Astrocyte (in vitro differentiated cells and primary cell): Measurements from ENCODE around the gene IL20RA. TPM values are rescaled to one million over a fixed set of nuclear protein-coding genes. Genes with fewer than 3 reads are reported as not detected.

ENCODE experiments used
- DNase-seq: peaks from one replicate; pipeline ENCODE4 v3.0.0-alpha.2; 2010; ENCODE audit warnings: low read depth
- FAIRE-seq: peaks from 2 replicates; lab custom pipeline; 2011; peaks lifted over from hg19 to GRCh38; lab: Jason Lieb, UNC
- H2AFZ ChIP-seq: 2 replicates; pipeline ENCODE4 v1.6.0; 2012; ENCODE audit warnings: low read depth, low read length, inconsistent platforms
- H3K27ac ChIP-seq: 2 replicates; pipeline ENCODE4 v1.5.1; 2011; ENCODE audit warnings: low read depth, low read length, inconsistent platforms
- H3K27me3 ChIP-seq: 2 replicates; pipeline ENCODE4 v1.6.0; 2011; ENCODE audit warnings: low read length, inconsistent platforms; ENCODE audit not compliant: insufficient read depth
- H3K36me3 ChIP-seq: 2 replicates; pipeline ENCODE4 v1.5.1; 2011; ENCODE audit warnings: low read length, inconsistent platforms; ENCODE audit not compliant: insufficient read depth
- H3K4me1 ChIP-seq: 2 replicates; pipeline ENCODE4 v1.5.1; 2011; ENCODE audit warnings: low read length, inconsistent platforms; ENCODE audit not compliant: insufficient read depth
- H3K4me2 ChIP-seq: 2 replicates; pipeline ENCODE4 v1.6.0; 2012; ENCODE audit warnings: low read length, inconsistent platforms
- H3K4me3 ChIP-seq: 2 replicates; pipeline ENCODE4 v1.5.1; 2011; ENCODE audit warnings: low read depth, mild to moderate bottlenecking, low read length, inconsistent platforms; ENCODE audit not compliant: insufficient read depth
- H3K79me2 ChIP-seq: 2 replicates; pipeline ENCODE4 v1.6.0; 2012; ENCODE audit warnings: mild to moderate bottlenecking, low read length, inconsistent platforms; ENCODE audit not compliant: insufficient read depth
- H3K9ac ChIP-seq: 2 replicates; pipeline ENCODE4 v1.6.0; 2012; ENCODE audit warnings: mild to moderate bottlenecking, low read length, inconsistent platforms
- H3K9me3 ChIP-seq: 2 replicates; pipeline ENCODE4 v1.5.1; 2012; ENCODE audit warnings: low read depth, mild to moderate bottlenecking, low read length, inconsistent platforms; ENCODE audit not compliant: insufficient read depth
- H4K20me1 ChIP-seq: 2 replicates; pipeline ENCODE4 v1.6.0; 2012; ENCODE audit warnings: low read length, inconsistent platforms; ENCODE audit not compliant: insufficient read depth
- H3K27ac Mint-ChIP-seq: one replicate; pipeline ENCODE4 v1.8.0; 2021; ENCODE audit warnings: mild to moderate bottlenecking, mixed read lengths; ENCODE audit not compliant: unreplicated experiment
- H3K27me3 Mint-ChIP-seq: one replicate; pipeline ENCODE4 v1.8.0; 2021; ENCODE audit warnings: low read depth, mixed read lengths; ENCODE audit not compliant: unreplicated experiment
- H3K36me3 Mint-ChIP-seq: one replicate; pipeline ENCODE4 v1.8.0; 2021; ENCODE audit warnings: low read depth, mixed read lengths; ENCODE audit not compliant: unreplicated experiment
- H3K4me1 Mint-ChIP-seq: one replicate; pipeline ENCODE4 v1.8.0; 2021; ENCODE audit warnings: low read depth, mixed read lengths; ENCODE audit not compliant: unreplicated experiment
- H3K4me3 Mint-ChIP-seq: one replicate; pipeline ENCODE4 v1.8.0; 2021; ENCODE audit warnings: mild to moderate bottlenecking, moderate library complexity, mixed read lengths; ENCODE audit not compliant: unreplicated experiment
- H3K9me3 Mint-ChIP-seq: one replicate; pipeline ENCODE4 v1.8.0; 2021; ENCODE audit warnings: mild to moderate bottlenecking, mixed read lengths; ENCODE audit not compliant: unreplicated experiment
- CTCF ChIP-seq: IDR thresholded peaks from 2 replicates; pipeline ENCODE4 v1.5.1; 2011; ENCODE audit warnings: low read depth, mild to moderate bottlenecking, inconsistent platforms, low read length, moderate library complexity; ENCODE audit not compliant: insufficient read depth
- EZH2 ChIP-seq: IDR thresholded peaks from 2 replicates; pipeline ENCODE4 v1.6.1; 2012; ENCODE audit warnings: mild to moderate bottlenecking, low read length, inconsistent platforms; ENCODE audit not compliant: insufficient read depth
- total RNA-seq: library from RNA; stranded (reverse); gene quantifications from 2 replicates; pipeline ENCODE4 v1.2.1, GENCODE V29; 2021

The IL20RA gene
- total RNA-seq, 1 donor from 2014 or later = 0.07 TPM

GRCh38 chr6:137028912-137029311 lies 15.9 kb downstream of the IL20RA start:
- Histone ChIP-seq H3K4me1 (no peaks in the 10 kb centered on the region), H3K36me3 (no peaks in the 10 kb centered on the region), H3K9me3 (no peaks in the 10 kb centered on the region), H3K27me3 (peaks cover 13% of the 10 kb centered on the region), H3K4me2 (no peak overlapping the region), H3K79me2 (no peaks in the 10 kb centered on the region), H3K27ac (no peak overlapping the region), H3K4me3 (no peak overlapping the region), H4K20me1 (no peaks in the 10 kb centered on the region), H3K9ac (no peak overlapping the region), H2AFZ (no peak overlapping the region)
- DNase-seq = no peak
- Mint-ChIP-seq H3K4me1 (peaks cover 7% of the 10 kb centered on the region), H3K36me3 (peaks cover 1% of the 10 kb centered on the region), H3K9me3 (peaks cover 12% of the 10 kb centered on the region), H3K27me3 (peaks cover 20% of the 10 kb centered on the region), H3K27ac (no peak overlapping the region), H3K4me3 (no peak overlapping the region)
- FAIRE-seq = no peak
- no peak for TF ChIP-seq EZH2
- TF ChIP-seq CTCF = no peak

GRCh38 chr6:137025786-137026730 lies 18.7 kb downstream of the IL20RA start:
- no peaks in the 10 kb centered on the region for H3K79me2 ChIP-seq
- DNase-seq (peak; percentile 78), FAIRE-seq (no peak)
- peaks cover 10% of the 10 kb centered on the region for H3K27me3 ChIP-seq
- Mint-ChIP-seq H3K27me3 (peaks cover 20% of the 10 kb centered on the region), H3K9me3 (no peaks in the 10 kb centered on the region), H3K4me3 (no peak overlapping the region), H3K27ac (no peak overlapping the region), H3K4me1 (peaks cover 3% of the 10 kb centered on the region), H3K36me3 (no peaks in the 10 kb centered on the region)
- TF ChIP-seq EZH2 = no peak
- no peak for TF ChIP-seq CTCF
- H2AFZ ChIP-seq = no peak overlapping the region
- H3K4me3 ChIP-seq = no peak overlapping the region
- H3K4me1 ChIP-seq = no peaks in the 10 kb centered on the region
- H3K27ac ChIP-seq = no peak overlapping the region
- no peak overlapping the region for H3K9ac ChIP-seq
- no peak overlapping the region for H3K4me2 ChIP-seq
- H3K9me3 ChIP-seq = no peaks in the 10 kb centered on the region
- no peaks in the 10 kb centered on the region for H3K36me3 ChIP-seq
- no peaks in the 10 kb centered on the region for H4K20me1 ChIP-seq
